ENCODE measurements around the gene SCAF1.

The SCAF1 gene

GRCh38 chr19:49686503-49687088 lies 44.6 kb downstream of the SCAF1 start:
- no peak for DNase-seq

GRCh38 chr19:49687150-49687549 lies 45.1 kb downstream of the SCAF1 start:
- no peak for DNase-seq

- no peak for DNase-seq
These were observed 45.7 kb downstream of the SCAF1 start for GRCh38 chr19:49687566-49688316.

GRCh38 chr19:49688531-49689132 lies 46.6 kb downstream of the SCAF1 start:
- no peak for DNase-seq

GRCh38 chr19:49689133-49690078 lies 47.4 kb downstream of the SCAF1 start, which contains the start of gene ADM5:
Gene ADM5, plus strand, starts transcription at chr19:49689594. Its CDS starts 244 bp downstream, at chr19:49689838.
- peak; percentile 46 for DNase-seq

- DNase-seq = no peak
These were observed 48.2 kb downstream of the SCAF1 start for GRCh38 chr19:49690079-49690655.

- DNase-seq = peak; percentile 70
These were observed 48.7 kb downstream of the SCAF1 start, which contains the start of gene CPT1C for GRCh38 chr19:49690656-49691242. Gene CPT1C, plus strand, starts transcription at chr19:49691116. Its CDS starts 1,137 bp downstream, at chr19:49692253.

GRCh38 chr19:49691243-49692146 lies 49.5 kb downstream of the SCAF1 start:
- DNase-seq = no peak

GRCh38 chr19:49692147-49692506 lies 50.1 kb downstream of the SCAF1 start:
- no peak for DNase-seq

- DNase-seq = no peak
These were observed 54.1 kb downstream of the SCAF1 start for GRCh38 chr19:49696115-49696514.

GRCh38 chr19:49696865-49697264 lies 54.9 kb downstream of the SCAF1 start:
- DNase-seq = no peak

GRCh38 chr19:49699364-49699763 lies 57.4 kb downstream of the SCAF1 start:
- no peak for DNase-seq

GRCh38 chr19:49700563-49700962 lies 58.6 kb downstream of the SCAF1 start:
- no peak for DNase-seq

- DNase-seq = no peak
These were observed 59.3 kb downstream of the SCAF1 start for GRCh38 chr19:49701271-49701786.

- DNase-seq = no peak
These were observed 63.1 kb downstream of the SCAF1 start for GRCh38 chr19:49704888-49705642.

GRCh38 chr19:49705919-49706318 lies 63.9 kb downstream of the SCAF1 start:
- DNase-seq = no peak
